H9 (cell line): ENCODE data around the gene RMRP. TPM values are rescaled to one million over a fixed set of nuclear protein-coding genes. Genes with fewer than 3 reads are reported as not detected.

Experiments
- DNase-seq: peaks from one replicate; pipeline ENCODE4 v3.0.0-alpha.2; 2017
- H2AFZ ChIP-seq: one replicate; pipeline ENCODE4 v1.6.1; 2013; ENCODE audit warnings: mild to moderate bottlenecking, low read length, control low read depth, moderate library complexity
- H2AK5ac ChIP-seq: 2 replicates; pipeline ENCODE4 v1.6.1; 2013; ENCODE audit warnings: low read length, control low read depth, mixed read lengths; ENCODE audit not compliant: insufficient read length
- H2BK120ac ChIP-seq: one replicate; pipeline ENCODE4 v1.6.1; 2013; ENCODE audit warnings: low read depth, mild to moderate bottlenecking, low read length, control low read depth, inconsistent platforms; ENCODE audit not compliant: poor library complexity, severe bottlenecking
- H2BK12ac ChIP-seq: 2 replicates; pipeline ENCODE4 v1.6.1; 2013; ENCODE audit warnings: low read length, control low read depth, mixed read lengths, low read depth; ENCODE audit not compliant: insufficient read length
- H2BK15ac ChIP-seq: 2 replicates; pipeline ENCODE4 v1.6.1; 2013; ENCODE audit warnings: low read depth, low read length, control low read depth
- H2BK20ac ChIP-seq: one replicate; pipeline ENCODE4 v1.6.1; 2013; ENCODE audit warnings: low read depth, mild to moderate bottlenecking, low read length, control low read depth, inconsistent platforms; ENCODE audit not compliant: poor library complexity, severe bottlenecking
- H2BK5ac ChIP-seq: 2 replicates; pipeline ENCODE4 v1.6.1; 2013; ENCODE audit warnings: low read length, control low read depth, mixed read lengths; ENCODE audit not compliant: insufficient read length
- H3K14ac ChIP-seq: 2 replicates; pipeline ENCODE4 v1.6.1; 2013; ENCODE audit warnings: low read length, control low read depth; ENCODE audit not compliant: insufficient read depth
- H3K18ac ChIP-seq: 2 replicates; pipeline ENCODE4 v1.6.1; 2013; ENCODE audit warnings: low read depth, mild to moderate bottlenecking, mixed read lengths, low read length, control low read depth; ENCODE audit not compliant: insufficient read length
- H3K23ac ChIP-seq: 2 replicates; pipeline ENCODE4 v1.6.1; 2013; ENCODE audit warnings: low read length, control low read depth, mixed read lengths, low read depth; ENCODE audit not compliant: insufficient read length
- H3K23me2 ChIP-seq: 2 replicates; pipeline ENCODE4 v1.6.1; 2013; ENCODE audit warnings: low read depth, mild to moderate bottlenecking, mixed read lengths, low read length, control low read depth; ENCODE audit not compliant: insufficient read length, poor library complexity, severe bottlenecking
- H3K27ac ChIP-seq: 2 replicates; pipeline ENCODE4 v1.5.1; 2013; ENCODE audit warnings: low read length, control low read depth, mixed read lengths, low read depth; ENCODE audit not compliant: insufficient read length
- H3K27me3 ChIP-seq: 2 replicates; pipeline ENCODE4 v1.6.1; 2013; ENCODE audit warnings: low read length, control low read depth, inconsistent platforms; ENCODE audit not compliant: insufficient read depth
- H3K4ac ChIP-seq: 2 replicates; pipeline ENCODE4 v1.6.1; 2013; ENCODE audit warnings: low read depth, mild to moderate bottlenecking, control low read depth, inconsistent platforms, low read length, moderate library complexity
- H3K4me1 ChIP-seq: 2 replicates; pipeline ENCODE4 v1.6.1; 2013; ENCODE audit warnings: low read length, control low read depth, inconsistent platforms; ENCODE audit not compliant: insufficient read depth
- H3K4me2 ChIP-seq: 2 replicates; pipeline ENCODE4 v1.6.1; 2013; ENCODE audit warnings: low read length, control low read depth, mixed read lengths; ENCODE audit not compliant: insufficient read length, insufficient read depth
- H3K56ac ChIP-seq: 2 replicates; pipeline ENCODE4 v1.6.1; 2013; ENCODE audit warnings: low read depth, mild to moderate bottlenecking, mixed read lengths, low read length, control low read depth; ENCODE audit not compliant: insufficient read length
- H3K79me1 ChIP-seq: 2 replicates; pipeline ENCODE4 v1.6.1; 2013; ENCODE audit warnings: low read depth, mild to moderate bottlenecking, moderate library complexity, low read length, control low read depth, inconsistent platforms; ENCODE audit not compliant: insufficient read depth, poor library complexity, severe bottlenecking
- H3K79me2 ChIP-seq: 2 replicates; pipeline ENCODE4 v1.6.1; 2013; ENCODE audit warnings: low read length, control low read depth, inconsistent platforms; ENCODE audit not compliant: insufficient read depth
- H3K9ac ChIP-seq: 2 replicates; pipeline ENCODE4 v1.6.1; 2013; ENCODE audit warnings: low read length, control low read depth, mixed read lengths; ENCODE audit not compliant: insufficient read length; ENCODE audit errors: extremely low read depth
- H3K9me3 ChIP-seq: one replicate; pipeline ENCODE4 v1.6.1; 2013; ENCODE audit warnings: low read depth, low read length, inconsistent platforms; ENCODE audit not compliant: control insufficient read depth
- H3T11ph ChIP-seq: one replicate; pipeline ENCODE4 v1.6.1; 2013; ENCODE audit warnings: mild to moderate bottlenecking, low read length, control low read depth, inconsistent platforms
- H4K20me1 ChIP-seq: one replicate; pipeline ENCODE4 v1.6.1; 2013; ENCODE audit not compliant: control insufficient read depth, insufficient read length, insufficient read depth
- H4K5ac ChIP-seq: 2 replicates; pipeline ENCODE4 v1.6.1; 2013; ENCODE audit warnings: low read depth, mild to moderate bottlenecking, mixed read lengths, low read length, control low read depth; ENCODE audit not compliant: insufficient read length
- H4K8ac ChIP-seq: replicated peaks from 2 replicates; pipeline ENCODE4 v1.6.1; 2013; ENCODE audit warnings: low read length, control low read depth, mixed read lengths, low read depth; ENCODE audit not compliant: insufficient read length
- H4K91ac ChIP-seq: 2 replicates; pipeline ENCODE4 v1.6.1; 2013; ENCODE audit warnings: low read depth, mild to moderate bottlenecking, moderate library complexity, mixed read lengths, low read length, control low read depth; ENCODE audit not compliant: insufficient read length
- H3K27ac Mint-ChIP-seq, 3 experiments: 2 replicates in 2 of 3; 3 replicates in 1 of 3; pipeline ENCODE4 v1.8.0; 2020 to 2021; ENCODE audit warnings: mixed read lengths in 3 of 3, mild to moderate bottlenecking in 1 of 3, moderate library complexity in 1 of 3
- H3K27me3 Mint-ChIP-seq: 2 replicates; pipeline ENCODE4 v1.8.0; 2021; ENCODE audit warnings: low read depth, mild to moderate bottlenecking, moderate library complexity, mixed read lengths
- H3K36me3 Mint-ChIP-seq, 3 experiments: 2 replicates in 2 of 3; 3 replicates in 1 of 3; pipeline ENCODE4 v1.8.0; 2020 to 2021; ENCODE audit warnings: low read depth in 3 of 3, mixed read lengths in 3 of 3; ENCODE audit not compliant: insufficient read depth in 1 of 3
- H3K4me1 Mint-ChIP-seq, 2 experiments: 2 replicates each; pipeline ENCODE4 v1.8.0; 2020; ENCODE audit warnings: mixed read lengths in 2 of 2
- H3K4me3 Mint-ChIP-seq, 2 experiments: 2 replicates in 1 of 2; 3 replicates in 1 of 2; pipeline ENCODE4 v1.8.0; 2020 to 2021; ENCODE audit warnings: mild to moderate bottlenecking in 2 of 2, mixed read lengths in 2 of 2, moderate library complexity in 1 of 2
- H3K9me3 Mint-ChIP-seq, 2 experiments: 2 replicates in 1 of 2; 3 replicates in 1 of 2; pipeline ENCODE4 v1.8.0; 2020; ENCODE audit warnings: mild to moderate bottlenecking in 2 of 2, mixed read lengths in 2 of 2, moderate library complexity in 1 of 2
- CTCF ChIP-seq: fragments of 200-600 bp; sonication (generic); conservative IDR thresholded peaks from 3 replicates; pipeline ENCODE4 v1.8.0; 2021; ENCODE audit warnings: antibody characterized with exemption, mild to moderate bottlenecking
- WGBS: extraction: QIAGEN DNeasy Blood & Tissue Kit; methylation state at CpG from one replicate; pipeline ENCODE4 v1.1.7; 2013; ENCODE audit warnings: missing lambda C conversion rate, low lambda C conversion rate, mixed read lengths; ENCODE audit not compliant: insufficient read length; ENCODE audit errors: extremely low coverage; 5-methylcytosine and 5-hydroxymethylcytosine counted together
- total RNA-seq: library from RNA; stranded (reverse); gene quantifications from 2 replicates; pipeline ENCODE4 v1.2.1, GENCODE V29; 2021

Gene RMRP
- total RNA-seq, 1 experiment from 2014 or later = 18,417 TPM

DNA sequence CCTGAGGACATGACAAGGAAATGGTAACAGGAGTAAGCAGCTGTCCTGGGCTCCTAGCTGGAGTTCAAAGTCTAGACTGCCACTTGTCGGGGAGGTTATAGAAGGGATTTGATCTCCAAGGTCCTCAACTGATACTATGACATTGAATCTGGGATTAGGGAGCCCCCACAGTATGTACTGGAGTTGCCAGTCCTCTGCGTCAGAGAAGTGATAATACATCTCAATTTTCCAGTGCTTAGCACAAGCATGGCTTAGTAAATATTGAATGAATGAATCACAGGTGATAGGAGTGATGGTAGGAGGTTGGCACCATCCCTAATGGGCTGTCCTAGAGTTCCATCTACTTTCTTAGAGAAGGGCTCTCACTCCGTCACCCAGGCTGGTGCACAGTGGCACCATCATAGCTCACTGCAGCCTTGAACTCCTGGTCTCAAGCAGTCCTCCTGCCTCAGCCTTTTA, 38.2 kb upstream of the RMRP start:
- Mint-ChIP-seq H3K4me3 (no peak overlapping the region), H3K27ac (no peak overlapping the region)
- no CpG with 5 or more reads among the region's 3 CpGs for WGBS

More for the DNA sequence above, 38.2 kb upstream of the RMRP start:
- Histone ChIP-seq H3K79me2 (no peaks in the 10 kb centered on the region), H3K18ac (no peak overlapping the region), H2AK5ac (no peak overlapping the region), H3K9ac (no peak overlapping the region), H2BK5ac (no peak overlapping the region), H2BK12ac (no peak overlapping the region), H3K4me2 (no peak overlapping the region), H2BK20ac (no peak overlapping the region), H4K8ac (no peak overlapping the region), H3K9me3 (no peaks in the 10 kb centered on the region), H3K27ac (no peak overlapping the region), H3K23me2 (no peaks in the 10 kb centered on the region), H3K14ac (no peak overlapping the region), H4K5ac (no peak overlapping the region), H4K91ac (no peak overlapping the region), H3K56ac (no peak overlapping the region), H3K79me1 (no peaks in the 10 kb centered on the region), H3T11ph (no peak overlapping the region), H3K27me3 (no peaks in the 10 kb centered on the region), H4K20me1 (no peaks in the 10 kb centered on the region), H2AFZ (no peak overlapping the region), H3K23ac (no peak overlapping the region), H3K4ac (no peak overlapping the region), H3K4me1 (no peaks in the 10 kb centered on the region), H2BK120ac (no peak overlapping the region), H2BK15ac (no peak overlapping the region)
- Mint-ChIP-seq H3K9me3 (peaks cover 0 to 2% of the 10 kb centered on the region in 2 experiments; a peak in 1 of 5 replicates), H3K4me1 (peaks cover 6 to 9% of the 10 kb centered on the region in 2 experiments), H3K36me3 (peaks cover 2 to 12% (median 5%) of the 10 kb centered on the region in 3 experiments), H3K27me3 (no peaks in the 10 kb centered on the region; the same call in 1 of the 2 replicates)
- no peak for DNase-seq
- no peak for TF ChIP-seq CTCF
